Esophagus squamous epithelium (tissue), 5 donors: Measurements from ENCODE around the gene GLP1R. TPM values are rescaled to one million over a fixed set of nuclear protein-coding genes. Genes with fewer than 3 reads are reported as not detected.
A peak's percentile ranks its signal among the peaks of the same experiment; 100 is the strongest.

Experiments
- DNase-seq: peaks from one replicate; lab custom pipeline; 2025; lab: John Stamatoyannopoulos, UW
- H3K27ac ChIP-seq, 4 donors: fragments of 200-600 bp; sonication (generic); one replicate each; pipeline ENCODE4 v1.5.1; 2016 to 2019; ENCODE audit warnings: mild to moderate bottlenecking in 1 of 4
- H3K27me3 ChIP-seq, 4 donors: fragments of 200-600 bp; sonication (generic); 1 replicate in 3 of 4; 2 replicates in 1 of 4; pipeline versions ENCODE4 v1.5.1 to v1.6.0; 2017 to 2021; ENCODE audit warnings: antibody characterized with exemption in 1 of 4
- H3K36me3 ChIP-seq, 3 donors: fragments of 200-600 bp; sonication (generic); one replicate each; pipeline ENCODE4 v1.5.1; 2016 to 2019
- H3K4me1 ChIP-seq, 3 donors: fragments of 200-600 bp; sonication (generic); one replicate each; pipeline ENCODE4 v1.5.1; 2017 to 2019
- H3K4me3 ChIP-seq, 4 donors: fragments of 200-600 bp; sonication (generic); 1 replicate in 3 of 4; 2 replicates in 1 of 4; pipeline ENCODE4 v1.5.1; 2016 to 2019; ENCODE audit warnings: mild to moderate bottlenecking in 2 of 4, moderate library complexity in 1 of 4
- H3K9me3 ChIP-seq, 3 donors: fragments of 200-600 bp; sonication (generic); one replicate each; pipeline ENCODE4 v1.5.1; 2016 to 2019
- CTCF ChIP-seq, 6 experiments: fragments of 450-650 bp in 4 of 6; fragments of 200-600 bp in 2 of 6; sonication (generic) in 2 of 6; IDR thresholded peaks; one replicate each; pipeline ENCODE4 v1.5.1; 2016 to 2019; ENCODE audit warnings: antibody characterized with exemption in 6 of 6, mild to moderate bottlenecking in 4 of 6, moderate library complexity in 4 of 6
- POLR2A ChIP-seq, 4 donors: fragments of 450-650 bp; IDR thresholded peaks; one replicate each; pipeline ENCODE4 v1.6.1; 2017; ENCODE audit warnings: antibody characterized with exemption in 4 of 4, mild to moderate bottlenecking in 4 of 4, moderate library complexity in 3 of 4
- WGBS, 2 donors: methylation state at CpG; one replicate each; pipeline ENCODE4 v1.1.5; 2018; 5-methylcytosine and 5-hydroxymethylcytosine counted together
- intact Hi-C: fragments of 100-400 bp; cut with DNase I; formaldehyde crosslinking; loops from one replicate; pipeline ENCODE4 v1.15.0; 2022
- total RNA-seq, 4 donors: library from RNA; depleted of rRNA; stranded (reverse); fragments of >200 nt; gene quantifications; one replicate each; pipeline ENCODE4 v1.1.0, GENCODE V29; 2016
- donor health status: DM: yes; HTN: yes; CAD: no.

Gene GLP1R
- total RNA-seq, 4 donors from 2014 or later: under 0.01 to 0.15 TPM; not detected in 2

DNA sequence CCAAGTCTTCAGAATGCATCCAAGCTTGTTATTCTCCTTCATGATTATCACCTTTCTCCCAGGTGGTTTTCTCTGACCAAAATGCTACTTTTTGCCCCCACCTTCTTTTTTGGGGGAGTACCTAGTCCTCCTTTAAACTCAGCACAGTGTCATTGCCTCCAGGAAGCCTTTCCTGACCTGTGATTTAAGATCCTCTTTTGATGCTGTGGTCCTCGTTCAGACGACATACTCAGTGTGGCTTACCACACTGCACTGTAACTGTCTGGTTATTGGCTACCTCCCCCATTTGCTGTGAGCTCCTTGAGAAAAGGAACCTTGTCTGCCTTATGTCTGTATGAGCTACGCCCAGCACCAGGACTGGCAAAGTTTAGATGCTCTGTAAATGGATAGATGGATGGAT lies 51.8 kb downstream of the GLP1R start:
- Histone ChIP-seq H3K4me1 (peaks cover 0 to 6% (median 0%) of the 10 kb centered on the region in 3 donors), H3K27ac (no peak overlapping the region), H3K36me3 (peaks cover 0 to 32% (median 0%) of the 10 kb centered on the region in 3 donors), H3K4me3 (no peak overlapping the region), H3K9me3 (no peaks in the 10 kb centered on the region), H3K27me3 (no peaks in the 10 kb centered on the region)
- no peak for TF ChIP-seq POLR2A (IDR thresholded peaks at IDR 0.05)
- TF ChIP-seq CTCF (IDR thresholded peaks at IDR 0.05): no peak
- DNase-seq: no peak
- intact Hi-C loops: no loop called here
- WGBS, 2 donors: 47 to 74% methylated on average over 2 to 3 of the region's 3 CpGs

GRCh38 chr6:39102071-39102820 lies 53.7 kb downstream of the GLP1R start:
- Histone ChIP-seq H3K4me1 (peaks cover 0 to 6% (median 0%) of the 10 kb centered on the region in 3 donors), H3K36me3 (peaks cover 0 to 35% (median 0%) of the 10 kb centered on the region in 3 donors), H3K9me3 (no peaks in the 10 kb centered on the region), H3K4me3 (no peak overlapping the region), H3K27ac (no peak overlapping the region), H3K27me3 (no peaks in the 10 kb centered on the region)
- intact Hi-C loops: no loop called here
- DNase-seq: no peak
- WGBS, 2 donors: 48 to 58% methylated on average over 12 of the region's 12 CpGs
- TF ChIP-seq CTCF (IDR thresholded peaks at IDR 0.05) (peak in 1 of 6 experiments; percentile 35), POLR2A (IDR thresholded peaks at IDR 0.05) (no peak)

GRCh38 chr6:39102821-39103136 lies 54.2 kb downstream of the GLP1R start:
- WGBS, 2 donors: 82 to 92% methylated on average over 1 of the region's 1 CpG
- Histone ChIP-seq H3K4me1 (peaks cover 0 to 6% (median 0%) of the 10 kb centered on the region in 3 donors), H3K27ac (no peak overlapping the region)

DNA sequence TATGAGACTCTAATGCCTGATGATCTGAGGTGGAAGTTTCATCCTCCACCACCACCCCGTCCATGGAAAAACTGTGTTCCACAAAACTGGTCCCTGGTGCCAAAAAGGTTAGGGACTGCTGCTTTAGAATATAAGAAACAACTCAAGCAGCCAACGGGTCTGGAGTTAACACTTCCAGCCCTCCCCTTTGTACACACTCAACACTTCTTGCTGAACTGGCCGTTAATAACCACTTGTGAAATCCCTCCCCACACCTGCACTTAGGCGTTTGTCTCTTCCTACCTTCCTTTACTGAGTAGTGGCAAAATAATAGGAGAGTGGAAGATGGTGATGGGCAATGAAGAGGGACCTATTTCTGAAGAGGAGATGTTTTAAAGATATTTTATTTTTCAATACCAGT lies 55.9 kb downstream of the GLP1R start:
- intact Hi-C loops: no loop called here
- TF ChIP-seq POLR2A (IDR thresholded peaks at IDR 0.05) (no peak), CTCF (IDR thresholded peaks at IDR 0.05) (no peak)
- Histone ChIP-seq H3K4me3 (no peak overlapping the region), H3K36me3 (peaks cover 0 to 48% (median 0%) of the 10 kb centered on the region in 3 donors), H3K4me1 (peaks cover 0 to 6% (median 0%) of the 10 kb centered on the region in 3 donors), H3K27me3 (no peaks in the 10 kb centered on the region), H3K9me3 (no peaks in the 10 kb centered on the region), H3K27ac (no peak overlapping the region)
- 69 to 81% methylated on average over 4 of the region's 4 CpGs for WGBS, 2 donors
- no peak for DNase-seq

More at GRCh38 chr6:39102821-39103136, 54.2 kb downstream of the GLP1R start:
- H3K36me3 ChIP-seq: peaks cover 0 to 35% (median 0%) of the 10 kb centered on the region in 3 donors
- no peaks in the 10 kb centered on the region for H3K9me3 ChIP-seq
- no peak overlapping the region for H3K4me3 ChIP-seq
- no peak for TF ChIP-seq CTCF (IDR thresholded peaks at IDR 0.05)
- no peak for TF ChIP-seq POLR2A (IDR thresholded peaks at IDR 0.05)
- intact Hi-C loops: no loop called here
- no peaks in the 10 kb centered on the region for H3K27me3 ChIP-seq
- no peak for DNase-seq

DNA sequence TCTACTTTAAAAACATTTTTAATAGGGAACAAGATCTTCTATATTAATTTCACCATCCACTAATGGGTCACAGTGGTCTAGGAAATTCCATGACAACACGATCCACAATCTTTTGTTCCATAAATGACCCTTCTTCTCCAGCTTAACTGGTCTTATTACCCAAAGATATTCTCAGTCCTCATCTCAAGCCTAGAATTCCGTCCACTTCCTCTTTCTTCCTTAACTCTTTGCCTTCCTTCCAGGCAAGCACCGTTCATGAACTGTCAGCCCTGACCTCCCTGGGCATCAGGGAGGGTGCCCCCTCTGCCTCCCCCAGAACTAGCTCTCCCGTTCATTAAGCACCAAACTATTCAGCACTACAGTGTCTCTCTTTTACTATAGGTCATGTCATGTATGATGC lies 58.5 kb downstream of the GLP1R start:
- 79 to 80% methylated on average over 4 of the region's 4 CpGs for WGBS, 2 donors
- TF ChIP-seq CTCF (IDR thresholded peaks at IDR 0.05) (no peak), POLR2A (IDR thresholded peaks at IDR 0.05) (no peak)
- Histone ChIP-seq H3K36me3 (peaks cover 0 to 58% (median 0%) of the 10 kb centered on the region in 3 donors), H3K4me1 (peaks cover 0 to 5% (median 0%) of the 10 kb centered on the region in 3 donors), H3K27ac (no peak overlapping the region), H3K27me3 (no peaks in the 10 kb centered on the region), H3K4me3 (no peak overlapping the region), H3K9me3 (no peaks in the 10 kb centered on the region)
- DNase-seq: no peak
- intact Hi-C loops: no loop called here
